H1 (cell line): ENCODE measurements around the gene DNER. TPM values are rescaled to one million over a fixed set of nuclear protein-coding genes. Genes with fewer than 3 reads are reported as not detected.

Experiments
- EP300 ChIP-seq, 2 experiments: IDR thresholded peaks; 1 replicate in 1 of 2; 2 replicates in 1 of 2; pipeline ENCODE4 v1.6.1; 2011 to 2012; ENCODE audit warnings: low read depth in 2 of 2, low read length in 2 of 2, mild to moderate bottlenecking in 2 of 2, borderline replicate concordance in 1 of 2, inconsistent platforms in 1 of 2, moderate library complexity in 1 of 2
- GTF2F1 ChIP-seq: IDR thresholded peaks from 2 replicates; pipeline ENCODE4 v1.6.1; 2012; ENCODE audit warnings: low read depth, low read length, improper control_type of control experiment, borderline replicate concordance
- SUZ12 ChIP-seq: fragments of 200-600 bp; sonication (generic); IDR thresholded peaks from 2 replicates; pipeline ENCODE4 v1.6.1; 2012; ENCODE audit warnings: mild to moderate bottlenecking, inconsistent platforms, low read length, moderate library complexity, mixed read lengths
- polyA plus RNA-seq, 7 experiments: library from polyadenylated mRNA; depleted of rRNA in 3 of 7; stranded (reverse) in 5 of 7; unstranded in 2 of 7; fragments of >200 nt in 5 of 7; fragments of 200-250 nt in 2 of 7; gene quantifications; 1 replicate in 5 of 7; 2 replicates in 1 of 7; 4 replicates in 1 of 7; pipeline versions ENCODE4 v1.2.1 to v1.2.3, GENCODE V29; 2011 to 2013; ENCODE audit warnings: missing spikeins in 2 of 7, mixed read lengths in 2 of 7
- total RNA-seq: library from RNA; stranded (reverse); fragmentation: NEBNext Ultra II Directional; extraction: Animal tissue kit (Norgen Biotek cat#: 25700); gene quantifications from 2 replicates; pipeline ENCODE4 v1.2.1, GENCODE V29; 2021

Gene DNER
- total and polyA plus RNA-seq, 2 of the 8 experiments (the other 6 are each of a cell fraction or from before 2014, with no cell fraction given) = 6.8 to 16.3 TPM

- TF ChIP-seq GTF2F1 (no peak), EP300 (IDR thresholded peaks at IDR 0.05; ENCODE audit: borderline replicate concordance in 1 of 2, low read depth in 2 of 2, low read length in 2 of 2) (no peak), SUZ12 (no peak)
- TF ChIP-seq, all 59 proteins: peak for 0
These were observed 281.0 kb downstream of the DNER start (continued) for GRCh38 chr2:229433351-229433750.
